Panc1 (cell line): ENCODE data around the gene TEX264. TPM values are rescaled to one million over a fixed set of nuclear protein-coding genes. Genes with fewer than 3 reads are reported as not detected.

Source experiments
- ATAC-seq: fragments of 200-7000 bp; cut with Tn5 transposase; 2 replicates; pipeline ENCODE4 v1.9.1; 2020; ENCODE audit warnings: mild to moderate bottlenecking, moderate library complexity
- BruUV-seq: library from RNA; stranded (reverse); fragments of 400-500 nt; replicated peaks from 2 replicates; lab custom pipeline; 2021; lab: Mats Ljungman, UMichigan
- CTCF ChIA-PET: fragments of 300-600 bp; sonication (Branson Sonifier 250); formaldehyde crosslinking; loops from one replicate; lab custom pipeline; 2022; ENCODE audit warnings: antibody characterized with exemption; lab: Charles Lee
- POLR2A ChIA-PET: fragments of 300-600 bp; sonication (Branson Sonifier 250); formaldehyde crosslinking; loops from one replicate; lab custom pipeline; 2022; ENCODE audit warnings: antibody characterized with exemption; lab: Charles Lee
- DNase-seq: peaks from one replicate; pipeline ENCODE4 v3.0.0-alpha.2; 2010; ENCODE audit warnings: low read depth, low spot score
- H3K27ac ChIP-seq: 2 replicates; pipeline ENCODE4 v1.5.1; 2011; ENCODE audit warnings: mild to moderate bottlenecking, low read length, inconsistent platforms
- H3K27me3 ChIP-seq: fragments of 200-500 bp; sonication (Bioruptor generic); 2 replicates; pipeline ENCODE4 v1.6.0; 2014; ENCODE audit warnings: low read length, inconsistent platforms; ENCODE audit not compliant: control insufficient read depth, insufficient read depth
- H3K36me3 ChIP-seq: fragments of 200-500 bp; sonication (Bioruptor generic); 2 replicates; pipeline ENCODE4 v1.5.1; 2014; ENCODE audit warnings: inconsistent platforms, mild to moderate bottlenecking, low read length, moderate library complexity; ENCODE audit not compliant: control insufficient read depth, insufficient read depth
- H3K4me1 ChIP-seq: 2 replicates; pipeline ENCODE4 v1.5.1; 2011; ENCODE audit warnings: inconsistent platforms, mild to moderate bottlenecking, low read length, moderate library complexity; ENCODE audit not compliant: control insufficient read depth, insufficient read depth
- H3K4me3 ChIP-seq, 2 experiments: 2 replicates each; pipeline ENCODE4 v1.5.1; 2011 to 2012; ENCODE audit warnings: low read depth in 2 of 2, low read length in 2 of 2, mild to moderate bottlenecking in 2 of 2, inconsistent platforms in 1 of 2, moderate library complexity in 1 of 2
- H3K9me3 ChIP-seq: fragments of 200-500 bp; sonication (Bioruptor generic); 2 replicates; pipeline ENCODE4 v1.5.1; 2014; ENCODE audit warnings: low read depth, mild to moderate bottlenecking, inconsistent platforms, low read length, moderate library complexity; ENCODE audit not compliant: control insufficient read depth, insufficient read depth
- POLR2AphosphoS5 ChIP-seq: IDR thresholded peaks from 2 replicates; pipeline ENCODE4 v1.6.1; 2012; ENCODE audit warnings: mild to moderate bottlenecking, low read depth, low read length, moderate library complexity
- REST ChIP-seq, 2 experiments: IDR thresholded peaks; 2 replicates each; pipeline ENCODE4 v1.6.1; 2011 to 2012; ENCODE audit warnings: low read depth in 2 of 2, control low read depth in 1 of 2, low read length in 1 of 2, mild to moderate bottlenecking in 1 of 2, moderate library complexity in 1 of 2; ENCODE audit not compliant: insufficient read depth in 1 of 2
- SIN3A ChIP-seq: IDR thresholded peaks from 2 replicates; pipeline ENCODE4 v1.6.1; 2012; ENCODE audit warnings: low read depth, mild to moderate bottlenecking, low read length, moderate library complexity, borderline replicate concordance; ENCODE audit not compliant: insufficient read depth
- TCF7L2 ChIP-seq: IDR thresholded peaks from 2 replicates; pipeline ENCODE4 v1.6.1; 2011; ENCODE audit warnings: mild to moderate bottlenecking, low read depth, low read length, inconsistent platforms
- in situ Hi-C: cut with HindIII; loops from 2 replicates; pipeline ENCODE4 v1.10.0; 2016; ENCODE audit warnings: low sequenced_read_pairs, low pct_unique_long_range_greater_than_20kb
- intact Hi-C: fragments of 100-400 bp; cut with micrococcal nuclease; formaldehyde crosslinking; loops from one replicate; pipeline ENCODE4 v1.10.0; 2022; ENCODE audit not compliant: unreplicated experiment
- total RNA-seq: library from RNA; stranded (reverse); gene quantifications from one replicate; pipeline ENCODE4 v1.2.1, GENCODE V29; 2021; ENCODE audit not compliant: unreplicated experiment
- TF ChIP-seq, protein P1 (sequence below): fragments of 450-650 bp; IDR thresholded peaks from 2 replicates; pipeline ENCODE4 v1.5.1; 2017; ENCODE audit warnings: mild to moderate bottlenecking

Gene TEX264
- total RNA-seq, 1 experiment from 2014 or later = 45.8 TPM

DNA sequence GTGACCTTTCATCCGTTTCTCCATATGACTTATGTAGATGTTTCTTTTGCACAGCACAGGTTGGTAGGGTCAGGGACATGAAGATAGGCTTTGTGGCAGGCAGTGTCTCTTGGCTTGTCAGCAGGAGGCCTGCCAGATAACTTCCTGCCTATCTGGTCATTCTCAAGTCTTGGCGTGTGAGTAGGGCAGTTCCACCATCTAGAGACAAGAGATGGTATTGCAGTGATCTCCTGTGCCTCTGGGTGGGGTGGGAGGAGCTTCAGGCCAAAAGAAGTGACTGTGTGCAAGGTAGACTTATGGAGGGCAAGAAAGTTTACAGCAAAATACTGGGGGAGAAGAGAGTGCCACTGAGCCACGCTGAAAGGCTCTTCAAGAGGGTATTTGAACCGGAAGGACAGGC lies 11.0 kb downstream of the TEX264 start:
- no TSS peak for BruUV-seq
- DNase-seq = peak; percentile 76
- Histone ChIP-seq H3K27me3 (no peaks in the 10 kb centered on the region), H3K9me3 (no peaks in the 10 kb centered on the region), H3K4me3 (no peak overlapping the region), H3K27ac (no peak overlapping the region), H3K4me1 (no peaks in the 10 kb centered on the region), H3K36me3 (no peaks in the 10 kb centered on the region)
- in situ Hi-C loops (no loop called here), intact Hi-C loops (loop anchor here (5.0 kb wide), 1 partner anchor 180 kb away; the partner anchor contains the start of gene DCAF1)
- POLR2A ChIA-PET = interaction anchor here (0.6 kb wide), 2 partner anchors 18 to 250 kb away, joined by 3 to 5 read pairs; no protein-coding TSS in a partner anchor
- ATAC-seq = peak; percentile 92
- TF ChIP-seq TCF7L2 = no peak
- TF ChIP-seq, protein P1, sequence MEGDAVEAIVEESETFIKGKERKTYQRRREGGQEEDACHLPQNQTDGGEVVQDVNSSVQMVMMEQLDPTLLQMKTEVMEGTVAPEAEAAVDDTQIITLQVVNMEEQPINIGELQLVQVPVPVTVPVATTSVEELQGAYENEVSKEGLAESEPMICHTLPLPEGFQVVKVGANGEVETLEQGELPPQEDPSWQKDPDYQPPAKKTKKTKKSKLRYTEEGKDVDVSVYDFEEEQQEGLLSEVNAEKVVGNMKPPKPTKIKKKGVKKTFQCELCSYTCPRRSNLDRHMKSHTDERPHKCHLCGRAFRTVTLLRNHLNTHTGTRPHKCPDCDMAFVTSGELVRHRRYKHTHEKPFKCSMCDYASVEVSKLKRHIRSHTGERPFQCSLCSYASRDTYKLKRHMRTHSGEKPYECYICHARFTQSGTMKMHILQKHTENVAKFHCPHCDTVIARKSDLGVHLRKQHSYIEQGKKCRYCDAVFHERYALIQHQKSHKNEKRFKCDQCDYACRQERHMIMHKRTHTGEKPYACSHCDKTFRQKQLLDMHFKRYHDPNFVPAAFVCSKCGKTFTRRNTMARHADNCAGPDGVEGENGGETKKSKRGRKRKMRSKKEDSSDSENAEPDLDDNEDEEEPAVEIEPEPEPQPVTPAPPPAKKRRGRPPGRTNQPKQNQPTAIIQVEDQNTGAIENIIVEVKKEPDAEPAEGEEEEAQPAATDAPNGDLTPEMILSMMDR = peak; percentile 74; the same call in 1 of the 2 replicates
- CTCF ChIA-PET = interaction anchor here (0.6 to 1.1 kb wide), 5 partner anchors 9 to 182 kb away, joined by 3 to 12 read pairs (median 7); partner anchors contain the start of gene DCAF1

GRCh38 chr3:51682526-51682925 lies 11.5 kb downstream of the TEX264 start:
- no peak overlapping the region for H3K27ac ChIP-seq
- POLR2A ChIA-PET = interaction anchor here (0.6 kb wide), 2 partner anchors 18 to 250 kb away, joined by 3 to 5 read pairs; no protein-coding TSS in a partner anchor
- no TSS peak for BruUV-seq
- H3K36me3 ChIP-seq = no peaks in the 10 kb centered on the region
- DNase-seq (no peak), ATAC-seq (no peak)
- no peaks in the 10 kb centered on the region for H3K27me3 ChIP-seq
- TF ChIP-seq TCF7L2 (no peak), REST (IDR thresholded peaks at IDR 0.05; ENCODE audit: insufficient read depth in 1 of 2, low read depth in 2 of 2, low read length in 1 of 2) (no peak), SIN3A (no peak), POLR2AphosphoS5 (no peak)
- TF ChIP-seq, protein P1 = no peak
- in situ Hi-C loops = no loop called here
- no peaks in the 10 kb centered on the region for H3K4me1 ChIP-seq
- CTCF ChIA-PET = interaction anchor here (0.6 to 1.1 kb wide), 5 partner anchors 10 to 182 kb away, joined by 3 to 12 read pairs (median 7); partner anchors contain the start of gene DCAF1
- no peaks in the 10 kb centered on the region for H3K9me3 ChIP-seq
- intact Hi-C loops = loop anchor here (5.0 kb wide), 1 partner anchor 180 kb away; the partner anchor contains the start of gene DCAF1
- no peak overlapping the region for H3K4me3 ChIP-seq
